Liver (tissue), 9 donors: Measurements from ENCODE around the gene LRRC8A. TPM values are rescaled to one million over a fixed set of nuclear protein-coding genes. Genes with fewer than 3 reads are reported as not detected.

Experiments used
- DNase-seq: peaks from one replicate; pipeline ENCODE4 v3.0.0-alpha.2; 2017; ENCODE audit warnings: low spot score
- H3K27ac ChIP-seq, 2 donors: one replicate each; pipeline ENCODE4 v1.7.0; 2013; ENCODE audit warnings: inconsistent platforms in 2 of 2, low read length in 2 of 2, control low read depth in 1 of 2, low read depth in 1 of 2, mild to moderate bottlenecking in 1 of 2
- H3K27me3 ChIP-seq, 4 donors: one replicate each; pipeline versions ENCODE4 v1.6.1 to v1.7.0; 2013; ENCODE audit warnings: low read length in 3 of 4, inconsistent platforms in 1 of 4, mild to moderate bottlenecking in 1 of 4, moderate library complexity in 1 of 4; ENCODE audit not compliant: control insufficient read depth in 4 of 4, insufficient read depth in 4 of 4
- H3K36me3 ChIP-seq, 4 donors: one replicate each; pipeline versions ENCODE4 v1.6.1 to v1.7.0; 2013; ENCODE audit warnings: low read length in 3 of 4, mild to moderate bottlenecking in 3 of 4, low read depth in 1 of 4, moderate library complexity in 1 of 4; ENCODE audit not compliant: control insufficient read depth in 4 of 4, insufficient read depth in 3 of 4
- H3K4me1 ChIP-seq, 4 donors: one replicate each; pipeline versions ENCODE4 v1.6.1 to v1.7.0; 2013; ENCODE audit warnings: low read length in 3 of 4, mild to moderate bottlenecking in 3 of 4, moderate library complexity in 1 of 4; ENCODE audit not compliant: control insufficient read depth in 4 of 4, insufficient read depth in 4 of 4
- H3K4me3 ChIP-seq, 3 donors: one replicate each; pipeline versions ENCODE4 v1.6.1 to v1.7.0; 2013; ENCODE audit warnings: low read length in 3 of 3, control low read depth in 1 of 3, low read depth in 1 of 3, mild to moderate bottlenecking in 1 of 3
- H3K9ac ChIP-seq, 2 donors: one replicate each; pipeline ENCODE4 v1.7.0; 2013; ENCODE audit warnings: low read length in 2 of 2, mild to moderate bottlenecking in 2 of 2, moderate library complexity in 2 of 2, control low read depth in 1 of 2, low read depth in 1 of 2
- H3K9me3 ChIP-seq, 4 donors: one replicate each; pipeline versions ENCODE4 v1.6.1 to v1.7.0; 2013; ENCODE audit warnings: low read length in 3 of 4; ENCODE audit not compliant: control insufficient read depth in 4 of 4
- EGR1 ChIP-seq, 2 donors: IDR thresholded peaks; 2 replicates each; pipeline ENCODE4 v1.6.1; 2016 to 2018; ENCODE audit warnings: antibody characterized with exemption in 2 of 2, low read depth in 2 of 2
- FOXA1 ChIP-seq: IDR thresholded peaks from 2 replicates; pipeline ENCODE4 v1.6.1; 2016; ENCODE audit warnings: antibody characterized with exemption
- FOXA2 ChIP-seq: IDR thresholded peaks from 2 replicates; pipeline ENCODE4 v1.6.1; 2016; ENCODE audit warnings: antibody characterized with exemption
- GABPA ChIP-seq, 2 donors: IDR thresholded peaks in 1 of 2; conservative IDR thresholded peaks in 1 of 2; 2 replicates each; pipeline ENCODE4 v1.6.1; 2016; ENCODE audit warnings: antibody characterized with exemption in 2 of 2, mild to moderate bottlenecking in 1 of 2, moderate library complexity in 1 of 2
- HNF4A ChIP-seq, 2 donors: conservative IDR thresholded peaks; 2 replicates each; pipeline ENCODE4 v1.6.1; 2016; ENCODE audit warnings: antibody characterized with exemption in 2 of 2, mild to moderate bottlenecking in 2 of 2
- HNF4G ChIP-seq: IDR thresholded peaks from 2 replicates; pipeline ENCODE4 v1.6.1; 2016; ENCODE audit warnings: antibody characterized with exemption
- JUND ChIP-seq, 2 donors: IDR thresholded peaks; 2 replicates each; pipeline ENCODE4 v1.6.1; 2016; ENCODE audit warnings: antibody characterized with exemption in 2 of 2
- NR2F2 ChIP-seq: IDR thresholded peaks from 2 replicates; pipeline ENCODE4 v1.6.1; 2016; ENCODE audit warnings: antibody characterized with exemption
- RAD21 ChIP-seq, 2 donors: IDR thresholded peaks; 2 replicates each; pipeline ENCODE4 v1.6.1; 2016; ENCODE audit warnings: antibody characterized with exemption in 2 of 2, mild to moderate bottlenecking in 2 of 2
- RXRA ChIP-seq, 2 donors: IDR thresholded peaks; 2 replicates each; pipeline ENCODE4 v1.6.1; 2017 to 2018; ENCODE audit warnings: antibody characterized with exemption in 2 of 2, mild to moderate bottlenecking in 1 of 2
- SP1 ChIP-seq: IDR thresholded peaks from 2 replicates; pipeline ENCODE4 v1.6.1; 2018; ENCODE audit warnings: antibody characterized with exemption, mild to moderate bottlenecking
- TAF1 ChIP-seq: conservative IDR thresholded peaks from 2 replicates; pipeline ENCODE4 v1.6.1; 2016; ENCODE audit warnings: antibody characterized with exemption, mild to moderate bottlenecking
- YY1 ChIP-seq: IDR thresholded peaks from 2 replicates; pipeline ENCODE4 v1.6.1; 2016; ENCODE audit warnings: antibody characterized with exemption, mild to moderate bottlenecking
- WGBS: extraction: QIAGEN DNeasy Blood & Tissue Kit; methylation state at CpG from one replicate; pipeline ENCODE4 v1.1.7; 2013; 5-methylcytosine and 5-hydroxymethylcytosine counted together
- polyA plus RNA-seq, 2 donors: library from polyadenylated mRNA; stranded (reverse) in 1 of 2; unstranded in 1 of 2; fragments of 200-250 nt in 1 of 2; fragments of >200 nt in 1 of 2; fragmentation: Nextera tagmentation in 1 of 2; extraction: Ambion mirVana in 1 of 2; gene quantifications; one replicate each; pipeline versions ENCODE4 v1.2.1 to v1.2.3, GENCODE V29; 2013 to 2015
- total RNA-seq, 2 donors: library from RNA; depleted of rRNA; stranded (reverse); fragments of >200 nt; gene quantifications; one replicate each; pipeline ENCODE4 v1.2.3, GENCODE V29; 2014
- TF ChIP-seq, protein P1 (sequence below): IDR thresholded peaks from 2 replicates; pipeline ENCODE4 v1.6.1; 2016; ENCODE audit warnings: antibody characterized with exemption
- TF ChIP-seq, protein P2 (sequence below): IDR thresholded peaks from 2 replicates; pipeline ENCODE4 v1.6.1; 2016; ENCODE audit warnings: antibody characterized with exemption
- TF ChIP-seq, protein P3 (sequence below): fragments of 150-350 bp; IDR thresholded peaks from 2 replicates; pipeline ENCODE4 v1.5.1; 2017; ENCODE audit warnings: improper control_type of control experiment, low read depth, low read length; ENCODE audit not compliant: missing input control
- TF ChIP-seq, protein P4 (sequence below): IDR thresholded peaks from 2 replicates; pipeline ENCODE4 v1.6.1; 2016; ENCODE audit warnings: antibody characterized with exemption
- TF ChIP-seq, protein P5 (sequence below): IDR thresholded peaks from 2 replicates; pipeline ENCODE4 v1.6.1; 2016; ENCODE audit warnings: antibody characterized with exemption, mild to moderate bottlenecking
- donor health status: healthy.
- donor health status: healthy.
- donor health status: healthy.
- donor health status: healthy.
- donor health status: healthy.

The LRRC8A gene
- total and polyA plus RNA-seq, 4 donors = 14.6 to 22.8 (median 17.9) TPM

DNA sequence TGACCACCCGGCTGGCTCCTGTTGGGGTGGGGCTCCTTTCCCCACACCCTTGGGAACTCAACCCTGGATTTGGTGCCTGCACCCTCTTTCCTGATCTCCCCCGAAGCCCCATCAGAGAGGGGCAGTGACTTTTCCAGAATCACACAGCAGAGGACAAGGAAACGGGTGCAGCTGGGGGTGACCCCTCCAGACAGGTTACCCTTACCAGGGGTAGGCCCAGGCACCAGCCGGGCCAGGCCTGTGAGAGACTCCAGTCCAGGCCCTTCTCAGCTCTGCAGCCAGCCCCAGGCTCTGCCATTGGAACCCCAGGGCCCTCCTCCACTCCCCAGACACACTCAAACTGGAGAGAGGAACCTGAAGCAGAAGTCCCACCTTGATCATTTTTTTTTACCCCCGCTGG is 19.9 kb downstream of the LRRC8A start (continued):
- no peak for TF ChIP-seq HNF4A (conservative IDR thresholded peaks at IDR 0.05)
- no peak for TF ChIP-seq FOXA2
- no peak for TF ChIP-seq EGR1 (IDR thresholded peaks at IDR 0.05; ENCODE audit: low read depth in 2 of 2)
- no peak for TF ChIP-seq JUND (IDR thresholded peaks at IDR 0.05)
- TF ChIP-seq, protein P1, sequence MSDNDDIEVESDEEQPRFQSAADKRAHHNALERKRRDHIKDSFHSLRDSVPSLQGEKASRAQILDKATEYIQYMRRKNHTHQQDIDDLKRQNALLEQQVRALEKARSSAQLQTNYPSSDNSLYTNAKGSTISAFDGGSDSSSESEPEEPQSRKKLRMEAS = no peak
- TF ChIP-seq, protein P2, sequence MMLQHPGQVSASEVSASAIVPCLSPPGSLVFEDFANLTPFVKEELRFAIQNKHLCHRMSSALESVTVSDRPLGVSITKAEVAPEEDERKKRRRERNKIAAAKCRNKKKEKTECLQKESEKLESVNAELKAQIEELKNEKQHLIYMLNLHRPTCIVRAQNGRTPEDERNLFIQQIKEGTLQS = no peak
- TF ChIP-seq FOXA1 = no peak
- TF ChIP-seq GABPA (IDR thresholded peaks at IDR 0.05 in 1 of 2, conservative IDR thresholded peaks at IDR 0.05 in 1 of 2) = no peak
- TF ChIP-seq, protein P3, sequence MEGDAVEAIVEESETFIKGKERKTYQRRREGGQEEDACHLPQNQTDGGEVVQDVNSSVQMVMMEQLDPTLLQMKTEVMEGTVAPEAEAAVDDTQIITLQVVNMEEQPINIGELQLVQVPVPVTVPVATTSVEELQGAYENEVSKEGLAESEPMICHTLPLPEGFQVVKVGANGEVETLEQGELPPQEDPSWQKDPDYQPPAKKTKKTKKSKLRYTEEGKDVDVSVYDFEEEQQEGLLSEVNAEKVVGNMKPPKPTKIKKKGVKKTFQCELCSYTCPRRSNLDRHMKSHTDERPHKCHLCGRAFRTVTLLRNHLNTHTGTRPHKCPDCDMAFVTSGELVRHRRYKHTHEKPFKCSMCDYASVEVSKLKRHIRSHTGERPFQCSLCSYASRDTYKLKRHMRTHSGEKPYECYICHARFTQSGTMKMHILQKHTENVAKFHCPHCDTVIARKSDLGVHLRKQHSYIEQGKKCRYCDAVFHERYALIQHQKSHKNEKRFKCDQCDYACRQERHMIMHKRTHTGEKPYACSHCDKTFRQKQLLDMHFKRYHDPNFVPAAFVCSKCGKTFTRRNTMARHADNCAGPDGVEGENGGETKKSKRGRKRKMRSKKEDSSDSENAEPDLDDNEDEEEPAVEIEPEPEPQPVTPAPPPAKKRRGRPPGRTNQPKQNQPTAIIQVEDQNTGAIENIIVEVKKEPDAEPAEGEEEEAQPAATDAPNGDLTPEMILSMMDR = no peak

DNA sequence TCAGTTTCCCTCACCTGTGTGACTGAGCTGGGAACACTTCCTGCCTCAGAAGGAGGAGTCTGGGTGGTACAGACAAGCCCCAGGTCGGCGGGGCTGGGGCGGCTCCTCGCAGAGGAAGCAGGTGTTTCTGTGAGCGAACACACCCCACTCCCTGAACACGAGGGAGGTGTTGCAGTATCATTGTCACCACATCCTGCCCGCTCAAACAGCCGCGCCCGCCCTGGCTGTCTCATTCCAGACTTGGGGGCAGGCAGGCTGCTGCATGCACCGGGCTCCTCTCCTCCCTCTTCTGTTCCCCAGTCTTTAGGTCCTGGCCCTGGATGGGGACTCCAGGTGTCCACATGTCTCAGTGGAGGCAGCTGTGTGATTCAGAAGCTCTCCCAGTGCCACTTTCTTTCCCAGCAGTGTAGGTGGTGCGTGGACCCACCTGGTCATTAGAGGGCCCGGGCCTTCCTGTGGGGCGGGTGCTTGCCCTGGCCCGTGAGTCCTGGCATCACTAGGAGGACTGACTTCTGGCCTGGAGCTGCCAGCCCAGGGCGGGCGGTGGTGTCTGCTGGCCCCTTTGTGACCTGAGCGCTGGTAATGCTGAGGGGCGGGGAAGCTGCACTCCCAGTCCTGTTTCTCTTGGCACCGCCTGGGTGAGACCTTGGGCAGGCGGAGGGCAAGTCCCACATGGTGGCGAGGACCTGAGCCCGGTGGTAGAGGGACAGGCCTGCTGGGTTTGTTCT is 20.6 kb downstream of the LRRC8A start:
- Histone ChIP-seq H3K36me3 (peaks cover 4 to 14% (median 10%) of the 10 kb centered on the region in 4 donors), H3K4me3 (no peak overlapping the region), H3K27me3 (no peaks in the 10 kb centered on the region), H3K27ac (peak overlapping the region; percentile 34 to 43), H3K9me3 (no peaks in the 10 kb centered on the region), H3K9ac (no peak overlapping the region), H3K4me1 (peaks cover 0 to 21% (median 9%) of the 10 kb centered on the region in 4 donors)
- TF ChIP-seq YY1 (no peak), HNF4G (no peak), RXRA (IDR thresholded peaks at IDR 0.05) (no peak), EGR1 (IDR thresholded peaks at IDR 0.05; ENCODE audit: low read depth in 2 of 2) (no peak), GABPA (IDR thresholded peaks at IDR 0.05 in 1 of 2, conservative IDR thresholded peaks at IDR 0.05 in 1 of 2) (no peak), HNF4A (conservative IDR thresholded peaks at IDR 0.05) (no peak), RAD21 (IDR thresholded peaks at IDR 0.05) (no peak), FOXA2 (no peak), JUND (IDR thresholded peaks at IDR 0.05) (no peak), FOXA1 (no peak), NR2F2 (no peak), SP1 (no peak), TAF1 (no peak)
- TF ChIP-seq, protein P4, sequence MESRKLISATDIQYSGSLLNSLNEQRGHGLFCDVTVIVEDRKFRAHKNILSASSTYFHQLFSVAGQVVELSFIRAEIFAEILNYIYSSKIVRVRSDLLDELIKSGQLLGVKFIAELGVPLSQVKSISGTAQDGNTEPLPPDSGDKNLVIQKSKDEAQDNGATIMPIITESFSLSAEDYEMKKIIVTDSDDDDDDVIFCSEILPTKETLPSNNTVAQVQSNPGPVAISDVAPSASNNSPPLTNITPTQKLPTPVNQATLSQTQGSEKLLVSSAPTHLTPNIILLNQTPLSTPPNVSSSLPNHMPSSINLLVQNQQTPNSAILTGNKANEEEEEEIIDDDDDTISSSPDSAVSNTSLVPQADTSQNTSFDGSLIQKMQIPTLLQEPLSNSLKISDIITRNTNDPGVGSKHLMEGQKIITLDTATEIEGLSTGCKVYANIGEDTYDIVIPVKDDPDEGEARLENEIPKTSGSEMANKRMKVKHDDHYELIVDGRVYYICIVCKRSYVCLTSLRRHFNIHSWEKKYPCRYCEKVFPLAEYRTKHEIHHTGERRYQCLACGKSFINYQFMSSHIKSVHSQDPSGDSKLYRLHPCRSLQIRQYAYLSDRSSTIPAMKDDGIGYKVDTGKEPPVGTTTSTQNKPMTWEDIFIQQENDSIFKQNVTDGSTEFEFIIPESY = no peak
- TF ChIP-seq, protein P1 = no peak
- TF ChIP-seq, protein P3 = no peak
- TF ChIP-seq, protein P2 = no peak
- TF ChIP-seq, protein P5, sequence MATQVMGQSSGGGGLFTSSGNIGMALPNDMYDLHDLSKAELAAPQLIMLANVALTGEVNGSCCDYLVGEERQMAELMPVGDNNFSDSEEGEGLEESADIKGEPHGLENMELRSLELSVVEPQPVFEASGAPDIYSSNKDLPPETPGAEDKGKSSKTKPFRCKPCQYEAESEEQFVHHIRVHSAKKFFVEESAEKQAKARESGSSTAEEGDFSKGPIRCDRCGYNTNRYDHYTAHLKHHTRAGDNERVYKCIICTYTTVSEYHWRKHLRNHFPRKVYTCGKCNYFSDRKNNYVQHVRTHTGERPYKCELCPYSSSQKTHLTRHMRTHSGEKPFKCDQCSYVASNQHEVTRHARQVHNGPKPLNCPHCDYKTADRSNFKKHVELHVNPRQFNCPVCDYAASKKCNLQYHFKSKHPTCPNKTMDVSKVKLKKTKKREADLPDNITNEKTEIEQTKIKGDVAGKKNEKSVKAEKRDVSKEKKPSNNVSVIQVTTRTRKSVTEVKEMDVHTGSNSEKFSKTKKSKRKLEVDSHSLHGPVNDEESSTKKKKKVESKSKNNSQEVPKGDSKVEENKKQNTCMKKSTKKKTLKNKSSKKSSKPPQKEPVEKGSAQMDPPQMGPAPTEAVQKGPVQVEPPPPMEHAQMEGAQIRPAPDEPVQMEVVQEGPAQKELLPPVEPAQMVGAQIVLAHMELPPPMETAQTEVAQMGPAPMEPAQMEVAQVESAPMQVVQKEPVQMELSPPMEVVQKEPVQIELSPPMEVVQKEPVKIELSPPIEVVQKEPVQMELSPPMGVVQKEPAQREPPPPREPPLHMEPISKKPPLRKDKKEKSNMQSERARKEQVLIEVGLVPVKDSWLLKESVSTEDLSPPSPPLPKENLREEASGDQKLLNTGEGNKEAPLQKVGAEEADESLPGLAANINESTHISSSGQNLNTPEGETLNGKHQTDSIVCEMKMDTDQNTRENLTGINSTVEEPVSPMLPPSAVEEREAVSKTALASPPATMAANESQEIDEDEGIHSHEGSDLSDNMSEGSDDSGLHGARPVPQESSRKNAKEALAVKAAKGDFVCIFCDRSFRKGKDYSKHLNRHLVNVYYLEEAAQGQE = no peak
- 59% methylated on average over 23 of the region's 23 CpGs for WGBS
- DNase-seq = no peak
